ENCODE results near the gene GAS7.

Gene GAS7

DNA sequence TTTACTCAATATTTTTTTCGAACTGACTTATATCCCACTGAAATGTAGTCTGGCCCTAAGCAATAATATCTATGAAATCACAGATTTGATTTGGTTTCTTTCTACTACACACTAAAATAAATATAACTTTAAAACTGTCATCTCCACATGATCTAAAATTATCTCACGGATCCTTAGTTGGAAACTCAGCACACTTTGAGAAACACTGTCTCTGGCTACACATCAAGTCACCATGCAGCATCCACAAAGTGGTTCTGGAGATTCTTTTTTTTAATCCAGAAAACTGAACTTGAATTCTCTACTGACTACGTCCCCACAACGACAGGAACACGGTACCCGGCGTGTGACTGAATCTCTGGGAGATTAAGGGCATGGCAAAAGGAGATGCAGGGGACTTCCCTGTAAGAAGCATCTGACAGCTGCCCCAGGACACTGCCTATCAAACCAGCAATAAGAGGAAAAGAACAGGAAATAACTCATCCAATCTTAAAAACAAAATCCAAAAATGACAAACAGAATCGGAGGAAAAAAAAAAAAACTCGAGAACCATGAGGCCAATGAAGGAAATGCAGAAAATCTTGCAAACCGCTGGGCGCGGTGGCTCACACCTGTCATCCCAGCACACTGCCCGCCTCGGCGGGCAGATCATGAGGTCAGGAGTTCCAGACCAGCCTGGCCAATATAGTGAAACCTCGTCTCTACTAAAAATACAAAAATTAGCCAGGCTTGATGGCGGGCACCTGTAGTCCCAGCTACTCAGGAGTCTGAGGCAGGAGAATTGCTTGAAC, 152.3 kb downstream of the GAS7 start:
- no peak for ATAC-seq
- TF ChIP-seq ZNF565 (CRISPR knock-in tag; conservative IDR thresholded peaks at IDR 0.05; ENCODE audit: low read depth) (no peak), CSDC2 (CRISPR knock-in tag; IDR thresholded peaks at IDR 0.05) (no peak), TCF4 (CRISPR knock-in tag; IDR thresholded peaks at IDR 0.05; ENCODE audit: borderline replicate concordance) (no peak), TOX (CRISPR knock-in tag; IDR thresholded peaks at IDR 0.05; ENCODE audit: borderline replicate concordance) (no peak), ZFP30 (CRISPR knock-in tag; IDR thresholded peaks at IDR 0.05) (no peak), OSR1 (CRISPR knock-in tag; IDR thresholded peaks at IDR 0.05) (no peak), ZFP3 (CRISPR knock-in tag; IDR thresholded peaks at IDR 0.05) (no peak), ZNF70 (CRISPR knock-in tag; IDR thresholded peaks at IDR 0.05) (no peak), ARNTL (CRISPR knock-in tag; IDR thresholded peaks at IDR 0.05; ENCODE audit: borderline replicate concordance, low read depth) (no peak), SNAI2 (CRISPR knock-in tag; IDR thresholded peaks at IDR 0.05) (no peak), ZC3H10 (CRISPR knock-in tag; IDR thresholded peaks at IDR 0.05) (no peak), ISL1 (CRISPR knock-in tag; IDR thresholded peaks at IDR 0.05) (no peak), ZNF8 (CRISPR knock-in tag; IDR thresholded peaks at IDR 0.05) (no peak)
- TF ChIP-seq, protein P1, sequence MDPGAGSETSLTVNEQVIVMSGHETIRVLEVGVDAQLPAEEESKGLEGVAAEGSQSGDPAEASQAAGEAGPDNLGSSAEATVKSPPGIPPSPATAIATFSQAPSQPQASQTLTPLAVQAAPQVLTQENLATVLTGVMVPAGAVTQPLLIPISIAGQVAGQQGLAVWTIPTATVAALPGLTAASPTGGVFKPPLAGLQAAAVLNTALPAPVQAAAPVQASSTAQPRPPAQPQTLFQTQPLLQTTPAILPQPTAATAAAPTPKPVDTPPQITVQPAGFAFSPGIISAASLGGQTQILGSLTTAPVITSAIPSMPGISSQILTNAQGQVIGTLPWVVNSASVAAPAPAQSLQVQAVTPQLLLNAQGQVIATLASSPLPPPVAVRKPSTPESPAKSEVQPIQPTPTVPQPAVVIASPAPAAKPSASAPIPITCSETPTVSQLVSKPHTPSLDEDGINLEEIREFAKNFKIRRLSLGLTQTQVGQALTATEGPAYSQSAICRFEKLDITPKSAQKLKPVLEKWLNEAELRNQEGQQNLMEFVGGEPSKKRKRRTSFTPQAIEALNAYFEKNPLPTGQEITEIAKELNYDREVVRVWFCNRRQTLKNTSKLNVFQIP (CRISPR knock-in tag; IDR thresholded peaks at IDR 0.05; ENCODE audit: borderline replicate concordance, low read depth): no peak

DNA sequence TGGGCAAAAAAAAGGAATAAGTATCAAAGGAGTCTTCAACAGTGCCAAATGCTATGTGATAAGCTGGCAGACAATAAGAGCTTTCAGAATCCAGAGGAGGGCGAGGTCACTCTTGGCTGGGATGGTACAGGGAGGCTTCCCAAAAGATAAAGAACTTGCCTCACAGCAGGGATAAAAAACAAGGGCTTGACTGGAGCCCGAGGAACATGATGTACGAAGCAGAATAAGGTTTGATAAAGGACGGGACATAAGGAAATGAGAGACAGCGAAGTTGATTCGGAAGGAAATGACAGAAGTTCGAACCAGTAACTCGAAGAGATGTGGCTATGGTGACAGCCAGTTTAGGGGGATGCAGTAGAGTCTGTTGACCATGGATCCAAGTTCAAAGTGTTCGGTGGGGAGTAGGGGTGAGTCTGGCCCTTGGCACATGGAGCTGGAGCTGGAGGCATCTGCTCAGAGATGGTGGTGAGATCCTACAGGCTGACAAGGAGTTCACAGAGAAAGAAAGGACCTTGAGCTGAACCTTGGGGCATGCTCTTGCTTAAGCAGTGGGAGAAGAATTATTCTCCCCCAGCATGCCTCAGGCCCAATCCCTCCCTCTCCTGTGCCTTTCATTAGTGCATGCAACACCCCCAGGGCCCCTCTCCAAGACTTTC, 155.7 kb downstream of the GAS7 start:
- ATAC-seq: no peak
- no peak for TF ChIP-seq ZNF565 (CRISPR knock-in tag; conservative IDR thresholded peaks at IDR 0.05; ENCODE audit: low read depth)
- TF ChIP-seq TCF4 (CRISPR knock-in tag; IDR thresholded peaks at IDR 0.05; ENCODE audit: borderline replicate concordance): no peak
- TF ChIP-seq ZNF8 (CRISPR knock-in tag; IDR thresholded peaks at IDR 0.05): no peak
- TF ChIP-seq, protein P2, sequence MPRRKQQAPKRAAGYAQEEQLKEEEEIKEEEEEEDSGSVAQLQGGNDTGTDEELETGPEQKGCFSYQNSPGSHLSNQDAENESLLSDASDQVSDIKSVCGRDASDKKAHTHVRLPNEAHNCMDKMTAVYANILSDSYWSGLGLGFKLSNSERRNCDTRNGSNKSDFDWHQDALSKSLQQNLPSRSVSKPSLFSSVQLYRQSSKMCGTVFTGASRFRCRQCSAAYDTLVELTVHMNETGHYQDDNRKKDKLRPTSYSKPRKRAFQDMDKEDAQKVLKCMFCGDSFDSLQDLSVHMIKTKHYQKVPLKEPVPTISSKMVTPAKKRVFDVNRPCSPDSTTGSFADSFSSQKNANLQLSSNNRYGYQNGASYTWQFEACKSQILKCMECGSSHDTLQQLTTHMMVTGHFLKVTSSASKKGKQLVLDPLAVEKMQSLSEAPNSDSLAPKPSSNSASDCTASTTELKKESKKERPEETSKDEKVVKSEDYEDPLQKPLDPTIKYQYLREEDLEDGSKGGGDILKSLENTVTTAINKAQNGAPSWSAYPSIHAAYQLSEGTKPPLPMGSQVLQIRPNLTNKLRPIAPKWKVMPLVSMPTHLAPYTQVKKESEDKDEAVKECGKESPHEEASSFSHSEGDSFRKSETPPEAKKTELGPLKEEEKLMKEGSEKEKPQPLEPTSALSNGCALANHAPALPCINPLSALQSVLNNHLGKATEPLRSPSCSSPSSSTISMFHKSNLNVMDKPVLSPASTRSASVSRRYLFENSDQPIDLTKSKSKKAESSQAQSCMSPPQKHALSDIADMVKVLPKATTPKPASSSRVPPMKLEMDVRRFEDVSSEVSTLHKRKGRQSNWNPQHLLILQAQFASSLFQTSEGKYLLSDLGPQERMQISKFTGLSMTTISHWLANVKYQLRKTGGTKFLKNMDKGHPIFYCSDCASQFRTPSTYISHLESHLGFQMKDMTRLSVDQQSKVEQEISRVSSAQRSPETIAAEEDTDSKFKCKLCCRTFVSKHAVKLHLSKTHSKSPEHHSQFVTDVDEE (CRISPR knock-in tag; IDR thresholded peaks at IDR 0.05): no peak
- no peak for TF ChIP-seq SNAI2 (CRISPR knock-in tag; IDR thresholded peaks at IDR 0.05)
- TF ChIP-seq, protein P3, sequence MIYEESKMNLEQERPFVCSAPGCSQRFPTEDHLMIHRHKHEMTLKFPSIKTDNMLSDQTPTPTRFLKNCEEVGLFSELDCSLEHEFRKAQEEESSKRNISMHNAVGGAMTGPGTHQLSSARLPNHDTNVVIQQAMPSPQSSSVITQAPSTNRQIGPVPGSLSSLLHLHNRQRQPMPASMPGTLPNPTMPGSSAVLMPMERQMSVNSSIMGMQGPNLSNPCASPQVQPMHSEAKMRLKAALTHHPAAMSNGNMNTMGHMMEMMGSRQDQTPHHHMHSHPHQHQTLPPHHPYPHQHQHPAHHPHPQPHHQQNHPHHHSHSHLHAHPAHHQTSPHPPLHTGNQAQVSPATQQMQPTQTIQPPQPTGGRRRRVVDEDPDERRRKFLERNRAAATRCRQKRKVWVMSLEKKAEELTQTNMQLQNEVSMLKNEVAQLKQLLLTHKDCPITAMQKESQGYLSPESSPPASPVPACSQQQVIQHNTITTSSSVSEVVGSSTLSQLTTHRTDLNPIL (CRISPR knock-in tag; IDR thresholded peaks at IDR 0.05; ENCODE audit: low read depth): no peak
- TF ChIP-seq ZFP3 (CRISPR knock-in tag; IDR thresholded peaks at IDR 0.05): no peak
- TF ChIP-seq PPARA (CRISPR knock-in tag; IDR thresholded peaks at IDR 0.05; ENCODE audit: borderline replicate concordance): no peak
- TF ChIP-seq CSDC2 (CRISPR knock-in tag; IDR thresholded peaks at IDR 0.05): no peak
- no peak for TF ChIP-seq GLIS3 (CRISPR knock-in tag; IDR thresholded peaks at IDR 0.05)
- TF ChIP-seq, protein P4, sequence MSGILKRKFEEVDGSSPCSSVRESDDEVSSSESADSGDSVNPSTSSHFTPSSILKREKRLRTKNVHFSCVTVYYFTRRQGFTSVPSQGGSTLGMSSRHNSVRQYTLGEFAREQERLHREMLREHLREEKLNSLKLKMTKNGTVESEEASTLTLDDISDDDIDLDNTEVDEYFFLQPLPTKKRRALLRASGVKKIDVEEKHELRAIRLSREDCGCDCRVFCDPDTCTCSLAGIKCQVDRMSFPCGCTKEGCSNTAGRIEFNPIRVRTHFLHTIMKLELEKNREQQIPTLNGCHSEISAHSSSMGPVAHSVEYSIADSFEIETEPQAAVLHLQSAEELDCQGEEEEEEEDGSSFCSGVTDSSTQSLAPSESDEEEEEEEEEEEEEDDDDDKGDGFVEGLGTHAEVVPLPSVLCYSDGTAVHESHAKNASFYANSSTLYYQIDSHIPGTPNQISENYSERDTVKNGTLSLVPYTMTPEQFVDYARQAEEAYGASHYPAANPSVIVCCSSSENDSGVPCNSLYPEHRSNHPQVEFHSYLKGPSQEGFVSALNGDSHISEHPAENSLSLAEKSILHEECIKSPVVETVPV (CRISPR knock-in tag; IDR thresholded peaks at IDR 0.05): no peak
- TF ChIP-seq, protein P1 (CRISPR knock-in tag; IDR thresholded peaks at IDR 0.05; ENCODE audit: borderline replicate concordance, low read depth): no peak
- no peak for TF ChIP-seq ZNF70 (CRISPR knock-in tag; IDR thresholded peaks at IDR 0.05)
- TF ChIP-seq RARB (CRISPR knock-in tag; IDR thresholded peaks at IDR 0.05): no peak
- TF ChIP-seq ISL1 (CRISPR knock-in tag; IDR thresholded peaks at IDR 0.05): no peak
- no peak for TF ChIP-seq ZFP30 (CRISPR knock-in tag; IDR thresholded peaks at IDR 0.05)
